OCI-LY7 (cell line): ENCODE measurements around the gene KIF15. TPM values are rescaled to one million over a fixed set of nuclear protein-coding genes. Genes with fewer than 3 reads are reported as not detected.
"Not testable (repeated sequence)": the region's sequence is repeated elsewhere in the genome, so short reads cannot be mapped to it uniquely, and the experiment has no call there.

Source experiments
- BruUV-seq: library from RNA; stranded (reverse); fragments of 400-500 nt; replicated peaks from 2 replicates; lab custom pipeline; 2021; lab: Mats Ljungman, UMichigan
- CTCF ChIA-PET: fragments of 300-600 bp; sonication (Branson Sonifier 250); formaldehyde crosslinking; loops from one replicate; lab custom pipeline; 2022; ENCODE audit warnings: antibody characterized with exemption; ENCODE audit not compliant: unreplicated experiment; lab: Charles Lee
- POLR2A ChIA-PET: fragments of 300-600 bp; sonication (Branson Sonifier 250); formaldehyde crosslinking; loops from one replicate; lab custom pipeline; 2022; ENCODE audit warnings: antibody characterized with exemption; lab: Charles Lee
- DNase-seq: peaks from one replicate; pipeline ENCODE4 v3.0.0-alpha.2; 2015; ENCODE audit warnings: low spot score
- H2AFZ ChIP-seq: fragments of 200-600 bp; sonication (generic), shearing (Covaris generic); 2 replicates; pipeline ENCODE4 v1.6.1; 2014; ENCODE audit warnings: mild to moderate bottlenecking, antibody characterized with exemption, low read length, moderate library complexity
- H3K27ac ChIP-seq: fragments of 200-600 bp; sonication (generic); 2 replicates; pipeline ENCODE4 v1.5.1; 2014; ENCODE audit warnings: mixed run types, low read depth, mild to moderate bottlenecking, moderate library complexity, low read length, inconsistent platforms; ENCODE audit not compliant: poor library complexity, severe bottlenecking
- H3K36me3 ChIP-seq: fragments of 200-600 bp; sonication (generic); 2 replicates; pipeline ENCODE4 v1.6.1; 2014; ENCODE audit warnings: mild to moderate bottlenecking, antibody characterized with exemption, low read length, moderate library complexity, mixed read lengths; ENCODE audit not compliant: insufficient read depth
- H3K4me1 ChIP-seq: fragments of 200-600 bp; sonication (generic); 2 replicates; pipeline ENCODE4 v1.5.1; 2014; ENCODE audit warnings: mild to moderate bottlenecking, low read length; ENCODE audit not compliant: insufficient read depth, poor library complexity, severe bottlenecking
- H3K4me2 ChIP-seq: fragments of 200-600 bp; sonication (generic); 2 replicates; pipeline ENCODE4 v1.6.1; 2014; ENCODE audit warnings: mild to moderate bottlenecking, low read length
- H3K4me3 ChIP-seq: fragments of 200-600 bp; sonication (generic); 2 replicates; pipeline ENCODE4 v1.5.1; 2014; ENCODE audit warnings: mild to moderate bottlenecking, low read depth, low read length; ENCODE audit not compliant: poor library complexity, severe bottlenecking
- H3K79me2 ChIP-seq: fragments of 200-600 bp; sonication (generic); 2 replicates; pipeline ENCODE4 v1.6.1; 2016; ENCODE audit warnings: low read depth, mild to moderate bottlenecking, low read length, moderate library complexity, mixed read lengths; ENCODE audit not compliant: insufficient read depth
- H3K9me2 ChIP-seq: fragments of 200-600 bp; sonication (generic); 2 replicates; pipeline ENCODE4 v1.6.1; 2016; ENCODE audit warnings: mild to moderate bottlenecking, low read length, mixed read lengths; ENCODE audit not compliant: insufficient read depth
- H3K9me3 ChIP-seq: fragments of 200-600 bp; sonication (generic); 2 replicates; pipeline ENCODE4 v1.6.1; 2014; ENCODE audit warnings: mild to moderate bottlenecking, mixed run types, low read length, mixed read lengths
- H4K20me1 ChIP-seq: fragments of 200-600 bp; sonication (generic); 2 replicates; pipeline ENCODE4 v1.6.1; 2014; ENCODE audit warnings: mild to moderate bottlenecking, antibody characterized with exemption, low read length, moderate library complexity, mixed read lengths; ENCODE audit not compliant: insufficient read depth
- EZH2phosphoT487 ChIP-seq: fragments of 200-600 bp; sonication (generic); IDR thresholded peaks from 2 replicates; pipeline ENCODE4 v1.6.1; 2018; ENCODE audit warnings: low read depth, borderline replicate concordance, mild to moderate bottlenecking, mixed run types, antibody characterized with exemption, low read length, moderate library complexity, mixed read lengths
- intact Hi-C: fragments of 100-400 bp; cut with micrococcal nuclease; formaldehyde crosslinking; loops from one replicate; pipeline ENCODE4 v1.10.0; 2022; ENCODE audit not compliant: unreplicated experiment
- total RNA-seq, 2 experiments: library from RNA; depleted of rRNA in 1 of 2; stranded (reverse); fragments of >200 nt in 1 of 2; shearing (Covaris generic) in 1 of 2; gene quantifications; 2 replicates each; pipeline ENCODE4 v1.2.3, GENCODE V29; 2014 to 2022
- TF ChIP-seq, protein P1 (sequence below): fragments of 200-600 bp; sonication (generic); conservative IDR thresholded peaks from 2 replicates; pipeline ENCODE4 v1.5.1; 2014; ENCODE audit warnings: mild to moderate bottlenecking, antibody characterized with exemption, low read length, moderate library complexity, mixed read lengths

The KIF15 gene
- total RNA-seq, 2 experiments from 2014 or later = 37.0 to 44.9 TPM

DNA sequence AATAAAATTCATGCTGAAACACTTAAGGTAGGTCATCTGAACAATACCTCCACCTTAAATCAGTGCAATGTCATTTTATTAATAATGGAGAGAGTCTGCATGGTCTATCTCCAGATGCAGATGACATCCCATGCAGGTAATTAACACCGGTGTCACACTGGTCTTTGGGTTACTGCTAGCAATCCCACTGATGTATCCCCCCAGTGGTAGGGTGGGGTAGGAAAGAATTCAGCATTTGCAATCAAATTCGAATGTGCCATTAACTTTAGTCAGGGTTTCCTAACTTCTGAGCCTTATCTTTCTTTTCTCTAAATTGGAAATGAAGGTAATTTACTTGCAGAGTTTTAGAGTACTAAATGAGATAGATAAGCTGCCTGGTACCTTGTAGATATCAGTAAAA lies 44.4 kb downstream of the KIF15 start:
- BruUV-seq = no TSS peak
- no peaks in the 10 kb centered on the region for H3K9me2 ChIP-seq
- no peaks in the 10 kb centered on the region for H3K4me1 ChIP-seq
- CTCF ChIA-PET = no interaction called here
- intact Hi-C loops = no loop called here
- H3K36me3 ChIP-seq = peaks cover 97% of the 10 kb centered on the region
- POLR2A ChIA-PET = no interaction called here
- H3K4me2 ChIP-seq = no peak overlapping the region
- H3K79me2 ChIP-seq = no peaks in the 10 kb centered on the region
- H4K20me1 ChIP-seq = no peaks in the 10 kb centered on the region
- no peak overlapping the region for H3K27ac ChIP-seq
- H3K4me3 ChIP-seq = no peak overlapping the region
- no peak overlapping the region for H2AFZ ChIP-seq
- H3K9me3 ChIP-seq = no peaks in the 10 kb centered on the region
- TF ChIP-seq, protein P1, sequence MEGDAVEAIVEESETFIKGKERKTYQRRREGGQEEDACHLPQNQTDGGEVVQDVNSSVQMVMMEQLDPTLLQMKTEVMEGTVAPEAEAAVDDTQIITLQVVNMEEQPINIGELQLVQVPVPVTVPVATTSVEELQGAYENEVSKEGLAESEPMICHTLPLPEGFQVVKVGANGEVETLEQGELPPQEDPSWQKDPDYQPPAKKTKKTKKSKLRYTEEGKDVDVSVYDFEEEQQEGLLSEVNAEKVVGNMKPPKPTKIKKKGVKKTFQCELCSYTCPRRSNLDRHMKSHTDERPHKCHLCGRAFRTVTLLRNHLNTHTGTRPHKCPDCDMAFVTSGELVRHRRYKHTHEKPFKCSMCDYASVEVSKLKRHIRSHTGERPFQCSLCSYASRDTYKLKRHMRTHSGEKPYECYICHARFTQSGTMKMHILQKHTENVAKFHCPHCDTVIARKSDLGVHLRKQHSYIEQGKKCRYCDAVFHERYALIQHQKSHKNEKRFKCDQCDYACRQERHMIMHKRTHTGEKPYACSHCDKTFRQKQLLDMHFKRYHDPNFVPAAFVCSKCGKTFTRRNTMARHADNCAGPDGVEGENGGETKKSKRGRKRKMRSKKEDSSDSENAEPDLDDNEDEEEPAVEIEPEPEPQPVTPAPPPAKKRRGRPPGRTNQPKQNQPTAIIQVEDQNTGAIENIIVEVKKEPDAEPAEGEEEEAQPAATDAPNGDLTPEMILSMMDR = peak; percentile 33
- no peak for TF ChIP-seq EZH2phosphoT487
- DNase-seq = no peak

DNA sequence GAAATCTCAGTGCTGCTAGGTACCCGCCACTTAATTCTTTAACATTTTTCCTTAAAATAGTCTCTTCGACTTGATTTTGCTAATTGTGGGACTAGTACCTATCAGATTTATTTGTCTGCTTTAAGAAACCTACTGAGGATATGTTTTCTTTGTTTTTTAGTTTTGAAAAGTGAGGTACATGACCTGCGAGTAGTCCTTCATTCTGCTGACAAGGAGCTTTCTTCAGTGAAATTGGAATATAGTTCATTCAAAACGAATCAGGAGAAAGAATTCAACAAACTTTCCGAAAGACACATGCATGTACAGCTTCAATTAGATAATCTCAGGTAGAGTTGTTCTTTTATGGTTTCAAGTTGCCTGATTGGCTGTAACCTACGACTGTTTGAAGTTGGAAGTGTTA lies 53.2 kb downstream of the KIF15 start:
- H3K79me2 ChIP-seq = no peaks in the 10 kb centered on the region
- H3K27ac ChIP-seq = no peak overlapping the region
- no peak overlapping the region for H2AFZ ChIP-seq
- H3K36me3 ChIP-seq = peaks cover 89% of the 10 kb centered on the region
- TF ChIP-seq EZH2phosphoT487 = no peak
- TF ChIP-seq, protein P1 = no peak
- no peaks in the 10 kb centered on the region for H4K20me1 ChIP-seq
- no peak overlapping the region for H3K4me3 ChIP-seq
- intact Hi-C loops = no loop called here
- no peaks in the 10 kb centered on the region for H3K4me1 ChIP-seq
- CTCF ChIA-PET = no interaction called here
- POLR2A ChIA-PET = interaction anchor here (0.7 kb wide), 1 partner anchor 21 kb away, joined by 3 read pairs; no protein-coding TSS in a partner anchor
- H3K9me3 ChIP-seq = no peaks in the 10 kb centered on the region
- no peak for DNase-seq
- no TSS peak for BruUV-seq
- no peak overlapping the region for H3K4me2 ChIP-seq
- H3K9me2 ChIP-seq = no peaks in the 10 kb centered on the region

DNA sequence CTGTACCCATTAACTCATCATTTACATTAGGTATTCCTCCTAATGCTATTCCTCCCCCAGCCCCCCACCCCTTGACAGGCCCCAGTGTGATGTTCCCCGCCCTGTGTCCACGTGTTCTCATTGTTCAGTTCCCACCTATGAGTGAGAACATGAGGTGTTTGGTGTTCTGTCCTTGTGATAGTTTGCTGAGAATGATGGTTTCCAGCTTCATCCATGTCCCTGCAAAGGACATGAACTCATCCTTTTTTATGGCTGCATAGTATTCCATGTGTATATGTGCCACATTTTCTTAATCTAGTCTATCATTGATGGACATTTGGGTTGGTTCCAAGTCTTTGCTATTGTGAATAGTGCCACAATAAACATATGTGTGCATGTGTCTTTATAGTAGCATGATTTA lies 54.7 kb downstream of the KIF15 start:
- H3K9me3 ChIP-seq, H3K9me2 ChIP-seq, H2AFZ ChIP-seq, H3K4me2 ChIP-seq, H3K4me1 ChIP-seq, H3K79me2 ChIP-seq, CTCF ChIA-PET, H3K4me3 ChIP-seq, H3K27ac ChIP-seq, H4K20me1 ChIP-seq, BruUV-seq, intact Hi-C loops, DNase-seq: not testable (repeated sequence)
- POLR2A ChIA-PET = interaction anchor here (0.6 kb wide), 1 partner anchor 22 kb away, joined by 5 read pairs; no protein-coding TSS in a partner anchor
- peaks cover 73% of the 10 kb centered on the region for H3K36me3 ChIP-seq

DNA sequence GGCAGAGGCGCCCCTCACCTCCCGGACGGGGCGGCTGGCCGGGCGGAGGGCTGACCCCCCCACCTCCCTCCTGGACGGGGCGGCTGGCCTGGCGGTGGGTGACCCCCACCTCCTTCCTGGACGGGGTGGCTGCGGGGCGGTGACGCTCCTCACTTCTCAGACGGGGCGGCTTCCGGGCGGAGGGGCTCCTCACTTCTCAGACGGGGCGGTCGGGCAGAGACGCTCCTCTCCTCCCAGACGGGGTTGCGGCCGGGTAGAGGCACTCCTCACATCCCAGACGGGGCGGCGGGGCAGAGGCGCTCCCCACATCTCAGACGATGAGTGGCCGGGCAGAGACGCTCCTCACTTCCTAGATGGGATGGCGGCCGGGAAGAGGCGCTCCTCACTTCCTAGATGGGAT lies 59.6 kb downstream of the KIF15 start:
- BruUV-seq, H2AFZ ChIP-seq, H3K4me3 ChIP-seq, POLR2A ChIA-PET, intact Hi-C loops, H3K79me2 ChIP-seq, H3K9me2 ChIP-seq, H4K20me1 ChIP-seq, H3K4me2 ChIP-seq, H3K4me1 ChIP-seq, H3K27ac ChIP-seq, DNase-seq, CTCF ChIA-PET, H3K9me3 ChIP-seq: not testable (repeated sequence)
- H3K36me3 ChIP-seq = peaks cover 68% of the 10 kb centered on the region
